HUDEP-2 (cell line): ENCODE results near the gene LTBP1.
"Not testable (repeated sequence)": the region's sequence is repeated elsewhere in the genome, so short reads cannot be mapped to it uniquely, and the experiment has no call there.

Experiments used
- DNase-seq, 76 experiments: peaks; one replicate each; lab custom pipeline; 2025; ENCODE audit not compliant: unreplicated experiment in 76 of 76; lab: John Stamatoyannopoulos, UW

LTBP1 gene

GRCh38 chr2:32960647-32961403 is 14.1 kb downstream of the LTBP1 start:
- DNase-seq: peak in 71 of 76 experiments; percentile 10 to 90 (median 52)

- DNase-seq: no peak
Observed at GRCh38 chr2:32962690-32963089, 15.9 kb downstream of the LTBP1 start.

GRCh38 chr2:32963941-32964340 is 17.2 kb downstream of the LTBP1 start:
- DNase-seq: no peak

- DNase-seq: no peak
Observed at GRCh38 chr2:32965523-32966171, 18.9 kb downstream of the LTBP1 start.

GRCh38 chr2:32969444-32970162 is 22.9 kb downstream of the LTBP1 start:
- no peak for DNase-seq

GRCh38 chr2:32973772-32974171 is 27.0 kb downstream of the LTBP1 start:
- not testable (repeated sequence) for DNase-seq

GRCh38 chr2:32976409-32977063 is 29.8 kb downstream of the LTBP1 start:
- DNase-seq: no peak

GRCh38 chr2:32977228-32977758 is 30.5 kb downstream of the LTBP1 start:
- peak in 74 of 76 experiments; percentile 8 to 92 (median 73) for DNase-seq

- no peak for DNase-seq
Observed at GRCh38 chr2:32981612-32982011, 34.9 kb downstream of the LTBP1 start.

GRCh38 chr2:32983193-32983924 is 36.6 kb downstream of the LTBP1 start:
- not testable (repeated sequence) for DNase-seq

GRCh38 chr2:32986480-32986879 is 39.7 kb downstream of the LTBP1 start:
- no peak for DNase-seq

- DNase-seq: no peak
Observed at GRCh38 chr2:32988525-32988924, 41.8 kb downstream of the LTBP1 start.

- DNase-seq: no peak
Observed at GRCh38 chr2:32990556-32990955, 43.8 kb downstream of the LTBP1 start.

GRCh38 chr2:32991091-32991845 is 44.5 kb downstream of the LTBP1 start:
- no peak for DNase-seq

GRCh38 chr2:32993005-32993539 is 46.3 kb downstream of the LTBP1 start:
- DNase-seq: no peak

GRCh38 chr2:32997705-32998104 is 51.0 kb downstream of the LTBP1 start:
- DNase-seq: no peak

GRCh38 chr2:33000986-33001385 is 54.2 kb downstream of the LTBP1 start:
- DNase-seq: no peak

- DNase-seq: no peak
Observed at GRCh38 chr2:33001823-33002222, 55.1 kb downstream of the LTBP1 start.

GRCh38 chr2:33002863-33003262 is 56.1 kb downstream of the LTBP1 start:
- no peak for DNase-seq
